RWPE2 (cell line): ENCODE results near the gene MGAT4C.

ENCODE experiments used
- ATAC-seq: fragments of 200-7000 bp; cut with Tn5 transposase; 3 replicates; pipeline ENCODE4 v1.9.1; 2021; ENCODE audit warnings: low read depth
- DNase-seq: peaks from one replicate; pipeline ENCODE4 v3.0.0-alpha.2; 2020; ENCODE audit warnings: low spot score
- H3K27ac ChIP-seq: fragments of 450-650 bp; 2 replicates; pipeline ENCODE4 v1.5.1; 2017; ENCODE audit warnings: mild to moderate bottlenecking; ENCODE audit not compliant: poor library complexity, severe bottlenecking
- H3K27me3 ChIP-seq: fragments of 250-450 bp; sonication (Bioruptor Pico); 2 replicates; pipeline ENCODE4 v1.5.1; 2021; ENCODE audit warnings: mild to moderate bottlenecking, moderate library complexity; ENCODE audit not compliant: insufficient read depth, poor library complexity, severe bottlenecking
- H3K36me3 ChIP-seq: fragments of 250-450 bp; sonication (Bioruptor Pico); 2 replicates; pipeline ENCODE4 v1.5.1; 2020; ENCODE audit warnings: low read depth, mild to moderate bottlenecking, moderate library complexity
- H3K4me1 ChIP-seq: fragments of 250-450 bp; sonication (Bioruptor Pico); 2 replicates; pipeline ENCODE4 v1.5.1; 2021; ENCODE audit warnings: mild to moderate bottlenecking, moderate library complexity; ENCODE audit not compliant: insufficient read depth, poor library complexity, severe bottlenecking
- H3K4me3 ChIP-seq: fragments of 250-450 bp; sonication (Bioruptor Pico); 2 replicates; pipeline ENCODE4 v1.5.1; 2021; ENCODE audit warnings: mild to moderate bottlenecking, moderate library complexity; ENCODE audit not compliant: severe bottlenecking
- H3K9me3 ChIP-seq: fragments of 250-450 bp; sonication (Bioruptor Pico); 2 replicates; pipeline ENCODE4 v1.5.1; 2021; ENCODE audit warnings: mild to moderate bottlenecking, moderate library complexity; ENCODE audit not compliant: severe bottlenecking
- CTCF ChIP-seq: fragments of 450-650 bp; IDR thresholded peaks from one replicate; pipeline ENCODE4 v1.5.1; 2017; ENCODE audit warnings: mild to moderate bottlenecking, moderate library complexity; ENCODE audit not compliant: poor library complexity, severe bottlenecking

MGAT4C gene

DNA sequence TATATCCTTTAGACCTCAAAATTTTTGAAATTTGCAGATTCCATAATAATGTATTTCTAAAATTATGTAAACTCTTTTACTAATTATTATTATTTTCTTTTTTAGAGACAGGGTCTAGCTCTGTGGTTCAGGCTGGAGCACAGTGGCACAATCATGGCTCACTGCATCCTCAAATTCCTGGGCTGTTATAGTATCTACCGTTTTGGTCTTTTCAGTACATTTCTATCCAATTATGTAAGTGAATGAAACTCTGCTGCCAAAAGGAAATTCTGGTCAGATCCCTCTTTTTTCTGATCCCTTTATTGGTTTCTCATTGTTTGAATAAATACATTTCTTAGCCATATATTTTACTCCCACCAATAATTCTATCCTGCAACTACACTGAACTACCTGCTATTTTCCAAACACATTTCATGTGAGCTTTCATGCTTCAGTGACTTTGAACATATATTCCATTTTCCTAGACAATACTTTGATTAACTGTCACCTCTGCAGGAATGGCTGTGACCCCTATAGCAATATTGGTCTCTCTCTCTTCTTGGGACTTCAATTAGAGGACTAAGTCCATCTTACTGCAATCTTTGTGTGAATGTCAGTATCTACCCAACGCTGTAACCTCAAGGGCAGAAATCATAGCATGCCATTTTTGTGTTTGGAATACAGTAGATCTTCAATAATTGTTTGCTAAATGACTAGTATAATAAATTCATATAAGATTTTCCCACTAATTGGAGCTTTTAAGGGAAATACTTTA is 198.9 kb downstream of the MGAT4C start:
- no peaks in the 10 kb centered on the region for H3K9me3 ChIP-seq
- DNase-seq (no peak), ATAC-seq (no peak)
- no peaks in the 10 kb centered on the region for H3K36me3 ChIP-seq
- H3K27me3 ChIP-seq, result no peaks in the 10 kb centered on the region
- H3K4me3 ChIP-seq, result no peak overlapping the region
- no peak overlapping the region for H3K27ac ChIP-seq
- TF ChIP-seq CTCF, result no peak
- no peaks in the 10 kb centered on the region for H3K4me1 ChIP-seq

DNA sequence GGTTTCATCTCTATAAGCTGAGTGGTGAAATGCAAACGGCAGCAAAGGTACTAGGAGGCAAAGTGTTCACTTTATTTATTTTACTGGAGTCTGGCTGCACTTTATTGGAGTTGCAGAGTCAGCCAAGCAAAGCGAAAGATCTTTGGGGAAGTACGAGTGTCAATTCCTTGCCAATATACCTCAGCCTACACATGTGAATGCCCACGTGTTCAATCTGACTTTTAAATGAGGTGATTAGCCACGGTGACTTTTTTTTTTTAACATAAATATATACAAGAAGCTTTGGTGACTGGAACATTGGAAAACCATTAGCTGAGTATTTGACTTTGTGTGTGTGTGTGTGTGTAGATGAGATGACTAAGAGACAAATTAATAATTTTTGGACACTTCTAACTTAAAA is 203.3 kb downstream of the MGAT4C start:
- H3K27ac ChIP-seq, result no peak overlapping the region
- TF ChIP-seq CTCF, result no peak
- H3K27me3 ChIP-seq, result no peaks in the 10 kb centered on the region
- H3K4me3 ChIP-seq, result no peak overlapping the region
- DNase-seq, result no peak
- no peaks in the 10 kb centered on the region for H3K9me3 ChIP-seq
- ATAC-seq, result no peak
- H3K36me3 ChIP-seq, result no peaks in the 10 kb centered on the region
- no peaks in the 10 kb centered on the region for H3K4me1 ChIP-seq

DNA sequence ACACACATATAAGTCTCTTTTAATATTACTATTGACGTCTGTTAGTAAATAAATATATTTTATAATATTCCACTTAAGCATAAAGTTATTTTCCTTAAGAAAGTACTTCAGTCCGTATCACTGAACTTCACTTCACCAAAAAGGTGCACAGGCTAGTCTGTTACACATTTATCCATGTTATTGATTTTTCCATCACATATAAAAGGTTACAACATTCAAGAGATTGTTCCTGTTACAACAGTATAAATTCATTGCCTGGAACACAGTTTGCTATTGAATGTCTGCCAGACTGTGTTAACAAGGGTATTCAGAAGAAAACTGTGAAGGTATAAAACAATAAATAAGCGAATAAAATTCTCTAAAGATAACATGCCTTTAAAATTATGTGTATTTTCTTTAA is 206.2 kb downstream of the MGAT4C start:
- ATAC-seq (no peak), DNase-seq (no peak)
- Histone ChIP-seq H3K4me3 (no peak overlapping the region), H3K27me3 (no peaks in the 10 kb centered on the region), H3K36me3 (no peaks in the 10 kb centered on the region), H3K27ac (no peak overlapping the region), H3K4me1 (no peaks in the 10 kb centered on the region), H3K9me3 (no peaks in the 10 kb centered on the region)
- no peak for TF ChIP-seq CTCF

DNA sequence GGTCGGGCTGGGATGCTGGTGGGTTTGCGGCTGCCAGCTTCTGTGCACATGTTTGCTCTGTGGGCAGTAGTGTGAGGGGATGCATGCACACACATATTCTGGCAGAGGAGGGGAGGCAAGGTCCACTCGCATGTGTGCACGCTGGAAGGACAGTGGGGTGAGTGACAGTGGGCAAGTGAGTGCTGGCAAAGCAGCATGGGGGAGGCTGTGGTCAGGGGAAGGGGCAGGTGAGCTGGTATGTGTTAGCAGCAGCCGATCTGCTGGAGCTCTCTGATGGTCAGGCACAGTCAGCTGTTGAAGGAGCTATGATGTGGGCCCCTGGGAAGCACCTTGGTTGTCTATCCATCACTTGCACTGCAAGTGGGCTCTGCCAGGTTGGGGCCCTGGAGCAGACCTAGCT is 211.8 kb downstream of the MGAT4C start:
- no peak for DNase-seq
- H3K27me3 ChIP-seq, result no peaks in the 10 kb centered on the region
- no peak for ATAC-seq
- H3K27ac ChIP-seq, result no peak overlapping the region
- H3K4me3 ChIP-seq, result no peak overlapping the region
- no peak for TF ChIP-seq CTCF
- no peaks in the 10 kb centered on the region for H3K4me1 ChIP-seq
- H3K9me3 ChIP-seq, result peaks cover 2% of the 10 kb centered on the region
- H3K36me3 ChIP-seq, result no peaks in the 10 kb centered on the region

DNA sequence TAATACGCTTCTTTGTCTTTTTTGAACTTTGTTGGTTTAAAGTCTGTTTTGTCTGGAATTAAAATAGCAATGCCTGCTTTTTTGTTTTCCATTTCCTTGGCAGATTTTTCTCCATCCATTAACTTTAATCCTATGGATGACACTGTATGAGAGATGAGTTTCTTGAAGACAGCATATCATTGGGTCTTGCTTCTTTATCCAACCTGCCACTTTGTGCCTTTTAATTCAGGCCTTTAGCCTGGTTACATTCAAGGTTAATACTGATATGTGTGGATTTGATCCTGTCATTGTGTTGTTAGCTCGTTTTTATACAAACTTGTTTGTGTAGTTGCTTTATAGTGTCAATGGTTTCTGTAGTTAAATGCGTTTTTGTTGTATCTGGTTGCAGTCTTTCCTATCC is 214.1 kb downstream of the MGAT4C start:
- DNase-seq, result no peak
- ATAC-seq, result no peak
- H3K27ac ChIP-seq, result no peak overlapping the region
- no peaks in the 10 kb centered on the region for H3K27me3 ChIP-seq
- H3K4me1 ChIP-seq, result no peaks in the 10 kb centered on the region
- H3K4me3 ChIP-seq, result no peak overlapping the region
- TF ChIP-seq CTCF, result no peak
- peaks cover 2% of the 10 kb centered on the region for H3K9me3 ChIP-seq
- H3K36me3 ChIP-seq, result no peaks in the 10 kb centered on the region
